Liver (tissue), 9 donors: ENCODE data around the gene MICAL3. TPM values are rescaled to one million over a fixed set of nuclear protein-coding genes. Genes with fewer than 3 reads are reported as not detected.

Experiments
- DNase-seq: peaks from one replicate; pipeline ENCODE4 v3.0.0-alpha.2; 2017; ENCODE audit warnings: low spot score
- H3K27ac ChIP-seq, 2 donors: one replicate each; pipeline ENCODE4 v1.7.0; 2013; ENCODE audit warnings: inconsistent platforms in 2 of 2, low read length in 2 of 2, control low read depth in 1 of 2, low read depth in 1 of 2, mild to moderate bottlenecking in 1 of 2
- H3K27me3 ChIP-seq, 4 donors: one replicate each; pipeline versions ENCODE4 v1.6.1 to v1.7.0; 2013; ENCODE audit warnings: low read length in 3 of 4, inconsistent platforms in 1 of 4, mild to moderate bottlenecking in 1 of 4, moderate library complexity in 1 of 4; ENCODE audit not compliant: control insufficient read depth in 4 of 4, insufficient read depth in 4 of 4
- H3K36me3 ChIP-seq, 4 donors: one replicate each; pipeline versions ENCODE4 v1.6.1 to v1.7.0; 2013; ENCODE audit warnings: low read length in 3 of 4, mild to moderate bottlenecking in 3 of 4, low read depth in 1 of 4, moderate library complexity in 1 of 4; ENCODE audit not compliant: control insufficient read depth in 4 of 4, insufficient read depth in 3 of 4
- H3K4me1 ChIP-seq, 4 donors: one replicate each; pipeline versions ENCODE4 v1.6.1 to v1.7.0; 2013; ENCODE audit warnings: low read length in 3 of 4, mild to moderate bottlenecking in 3 of 4, moderate library complexity in 1 of 4; ENCODE audit not compliant: control insufficient read depth in 4 of 4, insufficient read depth in 4 of 4
- H3K4me3 ChIP-seq, 3 donors: one replicate each; pipeline versions ENCODE4 v1.6.1 to v1.7.0; 2013; ENCODE audit warnings: low read length in 3 of 3, control low read depth in 1 of 3, low read depth in 1 of 3, mild to moderate bottlenecking in 1 of 3
- H3K9ac ChIP-seq, 2 donors: one replicate each; pipeline ENCODE4 v1.7.0; 2013; ENCODE audit warnings: low read length in 2 of 2, mild to moderate bottlenecking in 2 of 2, moderate library complexity in 2 of 2, control low read depth in 1 of 2, low read depth in 1 of 2
- H3K9me3 ChIP-seq, 4 donors: one replicate each; pipeline versions ENCODE4 v1.6.1 to v1.7.0; 2013; ENCODE audit warnings: low read length in 3 of 4; ENCODE audit not compliant: control insufficient read depth in 4 of 4
- EGR1 ChIP-seq, 2 donors: IDR thresholded peaks; 2 replicates each; pipeline ENCODE4 v1.6.1; 2016 to 2018; ENCODE audit warnings: antibody characterized with exemption in 2 of 2, low read depth in 2 of 2
- FOXA1 ChIP-seq: IDR thresholded peaks from 2 replicates; pipeline ENCODE4 v1.6.1; 2016; ENCODE audit warnings: antibody characterized with exemption
- FOXA2 ChIP-seq: IDR thresholded peaks from 2 replicates; pipeline ENCODE4 v1.6.1; 2016; ENCODE audit warnings: antibody characterized with exemption
- GABPA ChIP-seq, 2 donors: IDR thresholded peaks in 1 of 2; conservative IDR thresholded peaks in 1 of 2; 2 replicates each; pipeline ENCODE4 v1.6.1; 2016; ENCODE audit warnings: antibody characterized with exemption in 2 of 2, mild to moderate bottlenecking in 1 of 2, moderate library complexity in 1 of 2
- HNF4A ChIP-seq, 2 donors: conservative IDR thresholded peaks; 2 replicates each; pipeline ENCODE4 v1.6.1; 2016; ENCODE audit warnings: antibody characterized with exemption in 2 of 2, mild to moderate bottlenecking in 2 of 2
- HNF4G ChIP-seq: IDR thresholded peaks from 2 replicates; pipeline ENCODE4 v1.6.1; 2016; ENCODE audit warnings: antibody characterized with exemption
- NR2F2 ChIP-seq: IDR thresholded peaks from 2 replicates; pipeline ENCODE4 v1.6.1; 2016; ENCODE audit warnings: antibody characterized with exemption
- RAD21 ChIP-seq, 2 donors: IDR thresholded peaks; 2 replicates each; pipeline ENCODE4 v1.6.1; 2016; ENCODE audit warnings: antibody characterized with exemption in 2 of 2, mild to moderate bottlenecking in 2 of 2
- REST ChIP-seq: IDR thresholded peaks from 2 replicates; pipeline ENCODE4 v1.6.1; 2016; ENCODE audit warnings: antibody characterized with exemption, mild to moderate bottlenecking
- SP1 ChIP-seq: IDR thresholded peaks from 2 replicates; pipeline ENCODE4 v1.6.1; 2018; ENCODE audit warnings: antibody characterized with exemption, mild to moderate bottlenecking
- TAF1 ChIP-seq: conservative IDR thresholded peaks from 2 replicates; pipeline ENCODE4 v1.6.1; 2016; ENCODE audit warnings: antibody characterized with exemption, mild to moderate bottlenecking
- YY1 ChIP-seq: IDR thresholded peaks from 2 replicates; pipeline ENCODE4 v1.6.1; 2016; ENCODE audit warnings: antibody characterized with exemption, mild to moderate bottlenecking
- ZBTB33 ChIP-seq: IDR thresholded peaks from 2 replicates; pipeline ENCODE4 v1.6.1; 2016; ENCODE audit warnings: antibody characterized with exemption
- WGBS: extraction: QIAGEN DNeasy Blood & Tissue Kit; methylation state at CpG from one replicate; pipeline ENCODE4 v1.1.7; 2013; 5-methylcytosine and 5-hydroxymethylcytosine counted together
- polyA plus RNA-seq, 2 donors: library from polyadenylated mRNA; stranded (reverse) in 1 of 2; unstranded in 1 of 2; fragments of 200-250 nt in 1 of 2; fragments of >200 nt in 1 of 2; fragmentation: Nextera tagmentation in 1 of 2; extraction: Ambion mirVana in 1 of 2; gene quantifications; one replicate each; pipeline versions ENCODE4 v1.2.1 to v1.2.3, GENCODE V29; 2013 to 2015
- total RNA-seq, 2 donors: library from RNA; depleted of rRNA; stranded (reverse); fragments of >200 nt; gene quantifications; one replicate each; pipeline ENCODE4 v1.2.3, GENCODE V29; 2014
- TF ChIP-seq, protein P1 (sequence below): IDR thresholded peaks from 2 replicates; pipeline ENCODE4 v1.6.1; 2016; ENCODE audit warnings: antibody characterized with exemption
- TF ChIP-seq, protein P2 (sequence below): fragments of 150-350 bp; IDR thresholded peaks from 2 replicates; pipeline ENCODE4 v1.5.1; 2017; ENCODE audit warnings: improper control_type of control experiment, low read depth, low read length; ENCODE audit not compliant: missing input control
- donor health status: healthy.
- donor health status: healthy.
- donor health status: healthy.
- donor health status: healthy.
- donor health status: healthy.

The MICAL3 gene
- total and polyA plus RNA-seq, 4 donors: 6.4 to 38.4 (median 23.4) TPM

DNA sequence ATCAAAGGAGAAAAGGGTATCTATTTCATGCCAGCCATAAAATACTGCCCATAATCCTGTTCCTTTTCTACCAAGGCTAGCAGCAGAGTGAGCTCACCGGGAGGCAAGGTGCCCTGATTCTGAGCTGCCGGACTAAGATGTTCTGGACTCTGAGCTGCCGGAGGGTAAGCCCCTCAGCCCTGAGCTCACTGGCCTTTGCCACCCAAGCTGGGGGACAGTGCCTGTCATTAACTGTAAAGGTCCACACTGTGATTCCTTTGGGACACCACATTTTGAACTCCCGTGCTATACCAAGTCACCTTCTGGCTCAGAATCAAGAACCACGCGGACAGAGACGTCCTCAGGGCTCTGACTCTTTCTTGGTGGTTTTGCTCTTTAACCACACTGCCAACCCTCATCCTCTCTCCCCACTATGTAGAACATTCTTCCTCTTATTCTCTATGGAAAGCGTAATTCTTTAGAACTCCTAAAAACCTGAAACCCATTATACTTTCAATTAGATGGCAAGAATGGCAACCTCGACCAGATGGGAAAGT is 161.6 kb downstream of the MICAL3 start:
- Histone ChIP-seq H3K27ac (no peak overlapping the region), H3K4me1 (peaks cover 0 to 10% (median 3%) of the 10 kb centered on the region in 4 donors), H3K9ac (no peak overlapping the region), H3K9me3 (no peaks in the 10 kb centered on the region), H3K36me3 (peaks cover 3 to 17% (median 7%) of the 10 kb centered on the region in 4 donors), H3K4me3 (no peak overlapping the region), H3K27me3 (no peaks in the 10 kb centered on the region)
- no peak for DNase-seq
- 93% methylated on average over 9 of the region's 9 CpGs for WGBS
- TF ChIP-seq ZBTB33 (no peak), GABPA (IDR thresholded peaks at IDR 0.05 in 1 of 2, conservative IDR thresholded peaks at IDR 0.05 in 1 of 2) (no peak), HNF4G (no peak), FOXA1 (no peak), TAF1 (no peak), REST (no peak), FOXA2 (no peak), YY1 (no peak), RAD21 (IDR thresholded peaks at IDR 0.05) (no peak)

GRCh38 chr22:17861909-17862308 is 162.5 kb downstream of the MICAL3 start:
- no peak for DNase-seq
- peaks cover 3 to 17% (median 7%) of the 10 kb centered on the region in 4 donors for H3K36me3 ChIP-seq
- H3K27me3 ChIP-seq: no peaks in the 10 kb centered on the region
- H3K4me3 ChIP-seq: no peak overlapping the region
- H3K4me1 ChIP-seq: peaks cover 0 to 17% (median 6%) of the 10 kb centered on the region in 4 donors
- TF ChIP-seq, protein P1, sequence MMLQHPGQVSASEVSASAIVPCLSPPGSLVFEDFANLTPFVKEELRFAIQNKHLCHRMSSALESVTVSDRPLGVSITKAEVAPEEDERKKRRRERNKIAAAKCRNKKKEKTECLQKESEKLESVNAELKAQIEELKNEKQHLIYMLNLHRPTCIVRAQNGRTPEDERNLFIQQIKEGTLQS: no peak
- no peak for TF ChIP-seq TAF1
- no peak for TF ChIP-seq EGR1 (IDR thresholded peaks at IDR 0.05; ENCODE audit: low read depth in 2 of 2)
- no peak for TF ChIP-seq RAD21 (IDR thresholded peaks at IDR 0.05)
- TF ChIP-seq YY1: no peak
- TF ChIP-seq SP1: no peak
- TF ChIP-seq HNF4A (conservative IDR thresholded peaks at IDR 0.05): no peak
- TF ChIP-seq, protein P2, sequence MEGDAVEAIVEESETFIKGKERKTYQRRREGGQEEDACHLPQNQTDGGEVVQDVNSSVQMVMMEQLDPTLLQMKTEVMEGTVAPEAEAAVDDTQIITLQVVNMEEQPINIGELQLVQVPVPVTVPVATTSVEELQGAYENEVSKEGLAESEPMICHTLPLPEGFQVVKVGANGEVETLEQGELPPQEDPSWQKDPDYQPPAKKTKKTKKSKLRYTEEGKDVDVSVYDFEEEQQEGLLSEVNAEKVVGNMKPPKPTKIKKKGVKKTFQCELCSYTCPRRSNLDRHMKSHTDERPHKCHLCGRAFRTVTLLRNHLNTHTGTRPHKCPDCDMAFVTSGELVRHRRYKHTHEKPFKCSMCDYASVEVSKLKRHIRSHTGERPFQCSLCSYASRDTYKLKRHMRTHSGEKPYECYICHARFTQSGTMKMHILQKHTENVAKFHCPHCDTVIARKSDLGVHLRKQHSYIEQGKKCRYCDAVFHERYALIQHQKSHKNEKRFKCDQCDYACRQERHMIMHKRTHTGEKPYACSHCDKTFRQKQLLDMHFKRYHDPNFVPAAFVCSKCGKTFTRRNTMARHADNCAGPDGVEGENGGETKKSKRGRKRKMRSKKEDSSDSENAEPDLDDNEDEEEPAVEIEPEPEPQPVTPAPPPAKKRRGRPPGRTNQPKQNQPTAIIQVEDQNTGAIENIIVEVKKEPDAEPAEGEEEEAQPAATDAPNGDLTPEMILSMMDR: no peak
- TF ChIP-seq NR2F2: no peak
- no peak for TF ChIP-seq FOXA1
- H3K27ac ChIP-seq: no peak overlapping the region
- 95% methylated on average over 5 of the region's 5 CpGs for WGBS
- H3K9me3 ChIP-seq: no peaks in the 10 kb centered on the region
- H3K9ac ChIP-seq: no peak overlapping the region
